Skeletal muscle cell (primary cell): Measurements from ENCODE around the gene RPTOR.
"Not testable (repeated sequence)": the region's sequence is repeated elsewhere in the genome, so short reads cannot be mapped to it uniquely, and the experiment has no call there.

ENCODE experiments used
- DNase-seq: peaks from one replicate; pipeline ENCODE4 v3.0.0-alpha.2; 2010; ENCODE audit warnings: low read depth
- H3K4me3 ChIP-seq: 2 replicates; pipeline ENCODE4 v1.5.1; 2011; ENCODE audit warnings: low read depth, mild to moderate bottlenecking, control low read depth, low read length, moderate library complexity

The RPTOR gene

DNA sequence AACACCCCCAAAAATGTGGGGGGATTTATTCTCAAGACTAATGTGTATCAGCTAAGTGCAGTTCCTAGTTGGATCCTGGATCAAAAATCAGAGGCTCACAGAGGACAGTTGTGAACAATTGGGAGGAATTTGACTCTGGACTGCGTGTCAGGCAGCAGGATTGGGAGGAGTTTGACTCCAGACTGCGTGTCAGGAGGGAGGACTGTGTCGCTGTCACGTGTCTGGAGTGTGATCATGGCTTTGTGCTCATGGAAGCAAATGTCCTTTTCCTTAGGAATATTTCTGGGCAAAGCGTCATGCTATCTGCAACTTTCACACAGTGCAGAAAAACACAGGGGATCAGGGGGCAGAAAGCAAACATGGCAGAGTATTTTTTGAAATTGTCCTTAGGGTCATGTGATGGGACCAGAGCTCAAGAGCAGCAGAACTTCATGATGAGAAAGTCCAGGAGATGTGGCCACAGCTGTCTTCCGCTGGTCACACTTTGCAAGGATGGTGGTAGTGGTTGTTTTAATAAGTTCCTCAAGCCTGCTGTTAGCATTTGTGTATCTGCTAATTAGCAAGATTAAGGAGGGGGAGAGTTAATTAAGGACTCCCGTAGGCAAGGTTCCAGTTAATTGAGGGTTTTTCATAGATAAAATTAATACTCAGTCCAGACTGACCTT, 325.0 kb downstream of the RPTOR start:
- DNase-seq = no peak
- no peak overlapping the region for H3K4me3 ChIP-seq

DNA sequence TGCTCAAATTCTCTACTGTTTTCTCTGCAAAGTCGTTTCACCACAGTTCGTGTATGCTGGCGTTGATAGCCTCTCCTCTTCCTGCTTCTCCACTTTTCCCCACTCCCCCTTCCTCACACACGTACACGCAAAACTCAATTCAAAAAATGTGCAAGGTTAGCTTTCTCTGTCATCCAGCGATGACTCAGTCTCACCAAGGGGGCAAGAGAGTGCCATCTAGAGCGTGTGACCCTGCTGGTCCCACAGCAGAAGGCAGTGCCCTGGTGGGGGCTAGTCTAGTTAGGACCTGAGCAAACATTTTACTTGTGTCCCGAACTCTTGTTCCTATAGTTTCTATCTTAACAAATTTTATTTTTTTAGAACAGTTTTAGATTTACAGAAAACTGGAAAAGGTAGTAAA, 325.8 kb downstream of the RPTOR start:
- no peak overlapping the region for H3K4me3 ChIP-seq
- no peak for DNase-seq

DNA sequence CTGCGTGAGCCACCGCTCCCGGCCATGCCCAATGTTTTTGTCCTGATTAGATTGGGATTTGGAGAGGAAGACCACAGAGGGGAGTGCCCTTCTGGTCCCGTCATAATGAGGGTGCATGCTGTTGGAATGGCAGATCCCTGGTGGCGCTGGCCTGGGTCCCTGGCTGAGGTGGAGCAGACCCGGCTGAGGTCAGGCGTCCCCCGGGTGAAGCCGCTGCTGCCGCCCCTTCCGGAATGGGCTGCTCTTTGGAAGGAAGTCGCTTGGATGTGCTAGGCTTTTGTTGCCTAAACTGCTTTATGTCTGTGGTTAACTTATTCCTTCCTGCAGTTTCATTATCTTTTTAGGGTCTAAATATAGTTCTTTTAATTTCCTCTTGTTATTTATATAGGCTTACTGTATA, 326.7 kb downstream of the RPTOR start:
- no peak overlapping the region for H3K4me3 ChIP-seq
- no peak for DNase-seq

DNA sequence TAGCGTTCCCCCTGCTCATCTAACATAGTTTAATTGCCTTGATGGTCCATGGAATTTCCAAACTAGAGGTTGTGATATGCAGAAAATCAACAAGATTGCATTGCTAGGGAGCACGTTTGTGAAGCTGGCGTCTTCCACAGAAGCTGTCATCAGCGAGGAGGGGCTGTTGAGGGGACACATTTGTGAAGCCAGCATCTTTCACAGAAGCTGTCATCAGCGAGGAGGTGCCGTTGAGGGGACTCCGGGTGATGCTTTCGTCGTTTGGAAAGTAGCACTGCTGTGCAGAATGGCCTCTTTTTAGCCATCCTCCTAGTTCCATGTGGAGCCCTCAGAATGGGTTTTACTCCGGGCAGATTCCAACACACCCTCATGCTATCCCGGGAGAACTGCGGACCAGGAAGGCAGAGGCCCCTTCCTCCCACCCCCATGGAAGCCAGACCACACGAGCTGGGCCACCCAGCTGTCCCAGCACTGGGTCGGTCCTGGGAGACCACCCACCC, 327.4 kb downstream of the RPTOR start:
- DNase-seq = no peak
- H3K4me3 ChIP-seq = no peak overlapping the region

DNA sequence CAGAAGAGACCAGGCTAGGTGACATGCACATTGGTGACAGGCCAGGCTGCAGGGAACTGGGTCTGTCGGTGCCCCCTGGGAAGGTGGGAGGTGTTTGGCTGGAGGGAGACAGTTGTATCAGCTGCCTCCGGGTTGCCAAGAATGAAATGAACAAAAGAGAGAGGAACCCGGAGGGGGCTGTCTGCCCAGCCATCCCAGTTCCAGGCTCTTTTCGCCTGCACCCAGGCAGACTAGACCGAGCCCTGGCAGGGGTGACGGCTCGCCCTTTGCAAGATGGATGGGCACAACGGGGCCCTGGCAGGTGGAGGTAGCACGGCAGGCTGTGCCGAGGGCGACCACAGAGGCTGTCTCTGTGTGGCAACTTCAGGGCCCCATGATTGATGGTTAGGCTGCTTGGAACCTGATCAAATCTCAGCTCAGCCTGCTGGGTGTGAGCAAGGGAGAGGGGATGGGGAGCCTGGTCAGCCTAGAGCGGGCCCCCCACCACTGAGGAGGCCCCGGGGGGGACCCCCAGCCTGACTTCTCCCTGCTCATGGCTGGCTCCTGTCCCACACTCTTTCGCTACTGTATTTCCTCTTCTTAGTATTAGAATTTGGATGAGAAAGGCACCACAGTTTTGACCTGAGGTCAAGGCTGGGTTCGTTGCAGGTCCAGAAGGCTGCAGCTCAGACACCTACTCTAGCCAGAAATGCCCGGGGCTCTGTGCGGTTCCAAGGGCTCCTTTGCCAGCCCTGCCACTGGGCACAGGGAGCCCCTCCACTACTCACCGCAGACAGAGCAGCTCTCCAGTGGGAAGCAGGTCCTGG, 328.1 kb downstream of the RPTOR start:
- H3K4me3 ChIP-seq = no peak overlapping the region
- DNase-seq = no peak

DNA sequence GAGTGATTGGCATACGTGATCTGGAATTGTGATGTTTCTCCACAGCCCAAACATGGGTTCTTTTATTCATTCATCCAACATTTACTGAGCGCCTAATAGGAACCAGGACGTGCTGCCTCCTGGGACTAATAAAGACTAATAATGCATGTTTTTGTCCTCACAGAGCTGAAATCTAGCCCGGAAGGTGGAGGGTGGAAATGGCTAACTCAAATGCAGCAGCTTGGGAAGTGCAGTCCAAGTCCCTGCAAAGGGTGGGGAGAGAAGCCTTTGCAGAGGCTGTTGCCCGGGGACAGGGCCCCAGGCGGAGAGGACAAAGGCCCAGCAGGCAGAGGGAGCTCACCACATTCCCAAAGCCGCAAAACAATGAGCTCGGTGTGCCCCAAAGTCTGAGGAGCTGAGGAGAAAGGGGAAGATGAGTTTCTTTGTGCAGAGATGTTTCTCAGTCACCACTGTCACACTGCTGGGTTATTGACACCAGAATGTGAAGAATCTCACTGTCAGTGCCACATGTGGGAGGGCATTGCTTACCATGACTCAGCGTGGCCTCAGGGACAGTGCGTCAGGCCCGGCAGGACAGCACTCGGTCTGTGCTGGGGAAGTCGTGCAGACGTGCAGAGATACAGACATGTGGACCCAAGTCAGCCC, 328.8 kb downstream of the RPTOR start:
- DNase-seq = no peak
- H3K4me3 ChIP-seq = no peak overlapping the region

DNA sequence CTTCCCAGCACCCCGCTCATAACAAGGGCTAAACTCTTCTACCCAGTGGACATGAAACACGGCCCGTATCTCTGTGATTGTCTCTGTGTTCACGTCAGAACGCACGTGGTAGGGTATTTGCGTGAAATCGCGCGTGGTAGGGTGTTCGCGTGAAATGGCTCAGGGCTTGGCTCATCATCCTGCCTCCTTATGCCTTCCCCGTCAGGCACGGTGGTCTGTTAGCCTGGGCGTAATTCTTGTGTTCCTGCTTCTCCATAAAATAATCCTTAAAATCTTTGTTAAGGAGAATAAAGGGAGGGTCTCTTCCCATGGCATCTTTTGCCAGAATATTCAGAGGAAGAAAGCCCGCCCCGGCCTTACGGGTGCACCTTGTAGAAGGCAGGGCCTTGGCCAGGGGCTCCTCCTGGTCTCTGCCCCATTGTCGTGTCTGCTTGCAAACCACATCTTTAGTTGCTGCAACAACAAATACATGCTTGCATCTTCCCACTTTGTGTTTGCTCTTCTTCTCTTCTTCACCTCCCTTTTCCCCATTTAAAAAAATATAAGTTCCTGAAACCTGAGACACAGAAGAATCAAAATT, 330.3 kb downstream of the RPTOR start:
- H3K4me3 ChIP-seq = no peak overlapping the region
- no peak for DNase-seq

DNA sequence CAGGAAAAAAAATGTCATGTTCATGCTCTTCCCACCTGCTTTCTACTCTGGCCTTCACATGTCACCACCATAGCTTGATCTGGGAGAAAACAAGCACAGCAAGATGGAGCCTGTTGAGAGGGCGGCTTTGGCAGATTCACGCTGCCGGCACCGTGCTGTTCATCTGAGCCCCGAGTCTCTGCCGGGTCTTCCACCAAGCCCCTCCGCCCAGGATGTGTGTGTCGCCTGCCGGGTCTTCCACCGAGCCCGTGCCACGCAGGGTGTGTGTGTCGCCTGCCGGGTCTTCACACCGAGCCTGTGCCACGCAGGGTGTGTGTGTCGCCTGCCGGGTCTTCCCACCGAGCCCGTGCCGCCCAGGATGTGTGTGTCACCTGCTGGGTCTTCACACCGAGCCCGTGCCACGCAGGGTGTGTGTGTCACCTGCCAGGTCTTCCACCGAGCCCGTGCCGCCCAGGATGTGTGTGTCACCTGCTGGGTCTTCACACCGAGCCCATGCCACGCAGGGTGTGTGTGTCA, 330.9 kb downstream of the RPTOR start:
- not testable (repeated sequence) for DNase-seq

DNA sequence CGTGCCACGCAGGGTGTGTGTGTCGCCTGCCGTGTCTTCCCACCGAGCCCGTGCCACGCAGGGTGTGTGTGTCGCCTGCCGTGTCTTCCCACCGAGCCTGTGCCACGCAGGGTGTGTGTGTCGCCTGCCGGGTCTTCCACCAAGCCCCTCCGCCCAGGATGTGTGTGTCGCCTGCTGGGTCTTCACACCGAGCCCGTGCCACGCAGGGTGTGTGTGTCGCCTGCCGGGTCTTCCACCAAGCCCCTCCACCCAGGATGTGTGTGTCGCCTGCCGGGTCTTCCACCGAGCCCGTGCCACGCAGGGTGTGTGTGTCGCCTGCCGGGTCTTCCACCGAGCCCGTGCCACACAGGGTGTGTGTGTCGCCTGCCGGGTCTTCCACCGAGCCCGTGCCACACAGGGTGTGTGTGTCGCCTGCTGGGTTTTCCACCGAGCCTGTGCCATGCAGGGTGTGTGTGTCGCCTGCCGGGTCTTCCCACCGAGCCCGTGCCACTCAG, 331.9 kb downstream of the RPTOR start:
- DNase-seq, H3K4me3 ChIP-seq: not testable (repeated sequence)

More for the DNA sequence above, 330.9 kb downstream of the RPTOR start:
- not testable (repeated sequence) for H3K4me3 ChIP-seq

DNA sequence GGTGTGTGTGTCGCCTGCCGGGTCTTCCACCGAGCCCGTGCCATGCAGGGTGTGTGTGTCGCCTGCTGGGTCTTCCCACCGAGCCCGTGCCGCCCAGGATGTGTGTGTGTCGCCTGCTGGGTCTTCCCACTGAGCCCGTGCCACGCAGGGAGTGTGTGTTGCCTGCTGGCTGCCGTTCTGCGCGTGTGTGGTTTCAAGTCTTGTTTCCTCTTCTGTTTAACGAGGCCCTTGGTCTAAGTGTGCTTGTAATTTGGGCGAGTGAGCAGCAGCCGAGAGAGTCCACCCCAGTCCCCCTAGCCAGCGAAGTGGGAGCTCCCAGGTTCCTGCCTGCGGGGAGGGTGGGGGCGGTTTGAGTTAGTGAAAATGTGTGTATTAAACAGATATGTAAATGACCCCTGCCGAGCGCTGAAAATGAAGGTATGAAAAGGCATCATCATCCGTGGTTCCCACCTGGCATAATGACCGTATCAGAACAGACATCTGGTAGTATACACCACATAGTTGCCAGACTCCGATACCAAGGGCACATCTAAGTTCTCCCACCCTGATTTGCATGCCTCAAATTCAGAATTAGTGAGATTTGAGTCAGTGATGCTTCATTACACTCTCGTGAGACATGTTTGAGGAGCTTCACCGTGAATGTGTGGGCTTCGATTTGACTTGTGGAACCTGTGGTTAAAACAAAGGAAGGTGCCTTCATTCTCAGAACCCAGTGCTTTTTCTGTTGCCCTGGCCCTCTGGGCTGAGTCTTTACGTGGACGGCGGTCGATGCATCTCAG, 332.5 kb downstream of the RPTOR start:
- H3K4me3 ChIP-seq = no peak overlapping the region

DNA sequence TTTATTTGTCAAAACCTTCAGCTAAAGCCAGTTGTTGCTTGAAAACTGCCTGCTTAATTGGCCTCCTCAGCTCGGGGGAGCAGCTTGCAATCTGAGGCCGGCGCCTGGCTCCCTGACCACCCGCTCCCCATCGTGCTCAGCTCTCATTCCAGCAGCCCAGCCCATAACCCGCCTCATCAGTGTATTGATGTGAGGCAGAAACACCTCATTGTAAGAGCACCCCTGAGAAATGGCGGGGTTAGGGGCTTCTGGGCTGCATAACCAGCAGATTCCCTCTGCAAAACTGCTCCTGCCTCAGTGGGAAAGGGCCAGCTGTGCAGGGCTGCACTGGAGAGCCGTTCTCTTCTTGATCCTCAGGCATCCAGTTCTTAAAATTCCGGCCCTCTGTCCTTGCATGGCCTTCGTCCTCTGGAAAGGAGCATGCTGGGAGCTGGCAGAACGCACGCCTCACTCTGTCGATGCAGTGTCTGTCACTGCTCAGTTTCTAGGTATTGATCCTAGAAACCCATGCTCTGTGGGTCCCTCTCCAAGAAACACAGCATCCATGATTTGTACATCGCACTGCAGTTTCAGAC, 333.2 kb downstream of the RPTOR start:
- H3K4me3 ChIP-seq = no peak overlapping the region

More for the DNA sequence above, 332.5 kb downstream of the RPTOR start:
- DNase-seq = no peak

DNA sequence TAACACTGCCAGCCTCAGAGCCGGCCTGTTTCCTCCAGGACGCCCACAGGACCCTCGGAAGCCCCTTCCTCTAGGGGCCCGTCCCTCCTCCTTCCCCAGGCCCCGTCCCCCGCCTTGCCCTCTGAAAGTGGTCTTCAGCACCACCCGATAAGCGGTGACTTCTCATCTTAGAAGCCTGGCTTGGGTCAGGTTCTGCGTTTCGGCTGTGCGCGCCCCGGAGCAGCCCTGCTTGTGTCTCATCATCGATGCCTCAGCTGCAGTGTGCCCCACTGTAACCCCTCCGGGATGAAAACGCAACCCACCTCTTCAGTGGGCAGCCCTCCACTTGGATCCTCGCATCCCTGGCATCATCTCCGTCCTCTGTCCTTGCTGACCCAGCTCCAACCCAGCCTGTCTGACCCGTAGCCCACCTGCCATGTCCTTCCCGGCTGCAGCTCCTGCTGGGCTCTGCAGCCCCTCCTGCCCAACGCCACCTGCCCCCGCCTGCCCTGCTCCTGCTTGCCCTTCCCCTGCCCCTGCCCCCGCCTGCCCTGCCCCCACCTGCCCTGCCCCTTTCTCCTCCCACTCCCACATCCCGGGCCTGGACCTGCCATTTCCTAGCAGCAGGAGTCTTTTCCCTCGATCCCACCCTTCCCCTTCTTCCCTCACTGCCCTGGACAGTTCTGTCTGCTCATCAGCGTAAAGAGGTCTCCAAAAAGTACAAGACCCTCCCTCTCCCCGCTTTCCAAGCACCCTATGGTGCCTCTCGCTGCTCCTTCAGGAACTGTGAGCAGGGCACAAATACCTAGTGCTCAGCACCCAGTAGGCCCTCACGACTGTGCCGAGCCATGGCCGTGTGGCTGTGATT, 334.5 kb downstream of the RPTOR start:
- DNase-seq = no peak
- no peak overlapping the region for H3K4me3 ChIP-seq

More for the DNA sequence above, 333.2 kb downstream of the RPTOR start:
- DNase-seq = no peak

DNA sequence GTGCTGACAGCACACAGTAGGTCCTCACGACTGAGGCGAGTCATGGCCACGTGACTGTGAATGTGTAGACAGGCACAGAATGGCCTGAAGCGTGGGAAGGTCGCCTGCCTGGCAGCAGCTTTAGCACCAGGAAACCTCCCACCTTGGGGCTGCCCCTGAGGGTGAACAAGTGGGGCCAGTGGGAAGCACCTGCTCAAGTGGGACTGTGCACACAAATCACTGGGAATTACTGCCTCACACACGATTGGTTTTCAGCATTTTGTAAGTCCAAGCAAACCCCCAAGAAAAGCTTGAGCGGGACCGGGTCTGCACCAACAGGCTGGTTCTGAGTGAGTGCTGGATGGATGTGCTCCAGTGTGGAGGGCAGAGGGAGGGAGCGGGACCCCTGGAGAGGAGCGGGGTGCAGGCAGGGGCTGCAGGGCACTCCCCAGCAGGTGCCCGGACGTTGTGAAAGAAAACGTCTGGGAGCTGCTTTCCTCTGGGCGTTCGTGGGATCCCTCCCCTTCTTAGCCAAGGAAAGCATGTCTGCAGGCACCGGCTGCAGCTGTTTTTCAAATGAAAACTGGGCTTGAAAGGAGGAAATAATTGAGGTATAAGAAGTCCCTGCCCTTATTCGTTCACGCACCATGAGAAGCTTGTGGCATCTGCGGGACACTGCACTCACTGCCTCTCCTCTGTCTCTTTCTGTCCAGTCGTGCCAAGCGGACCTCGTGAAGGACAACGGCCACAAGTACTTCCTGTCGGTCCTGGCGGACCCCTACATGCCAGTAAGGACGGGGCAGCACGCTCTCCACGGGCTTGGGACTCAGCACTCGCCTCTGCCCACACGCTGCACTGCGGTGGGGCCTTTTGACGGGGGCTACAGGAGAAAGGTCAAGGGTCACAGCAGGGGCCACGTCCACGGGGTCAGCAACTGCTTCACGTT, 335.3 kb downstream of the RPTOR start:
- DNase-seq = no peak
- no peak overlapping the region for H3K4me3 ChIP-seq

DNA sequence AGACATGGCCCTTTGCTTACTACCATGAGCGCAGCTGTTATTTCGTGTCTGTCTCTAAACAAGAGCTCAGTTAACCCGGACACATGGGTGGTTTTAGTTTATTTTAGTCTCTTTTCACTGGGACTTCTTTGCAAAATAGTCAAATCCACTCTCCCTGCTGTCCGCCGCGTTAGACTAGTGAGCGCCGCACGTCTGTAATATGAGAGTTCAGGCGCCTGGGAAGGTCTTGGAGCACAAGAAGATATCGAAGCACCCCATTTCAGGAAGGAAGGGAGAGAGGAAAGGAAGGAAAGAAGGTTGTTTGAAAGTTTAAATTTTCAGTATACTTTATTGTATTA, 336.0 kb downstream of the RPTOR start:
- DNase-seq = no peak
- H3K4me3 ChIP-seq = no peak overlapping the region

DNA sequence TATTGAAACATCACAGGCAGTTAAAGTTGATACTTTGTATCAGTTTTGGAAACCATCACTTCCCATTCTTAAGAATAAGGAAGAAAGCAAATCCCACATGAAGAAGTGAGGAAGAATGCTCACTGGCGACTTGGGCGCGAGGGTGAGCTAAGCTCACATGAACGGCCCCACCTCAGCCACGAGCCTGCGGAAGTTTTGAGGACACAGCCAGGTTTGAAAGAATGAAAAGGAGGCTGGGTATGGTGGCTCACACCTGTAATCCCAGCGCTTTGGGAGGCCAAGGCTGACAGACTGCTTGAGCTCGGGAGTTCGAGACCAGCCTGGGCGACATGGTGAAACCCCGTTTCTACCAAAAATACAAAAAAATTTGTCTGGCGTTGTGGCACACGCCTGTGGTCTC, 336.7 kb downstream of the RPTOR start:
- H3K4me3 ChIP-seq = no peak overlapping the region
- no peak for DNase-seq

DNA sequence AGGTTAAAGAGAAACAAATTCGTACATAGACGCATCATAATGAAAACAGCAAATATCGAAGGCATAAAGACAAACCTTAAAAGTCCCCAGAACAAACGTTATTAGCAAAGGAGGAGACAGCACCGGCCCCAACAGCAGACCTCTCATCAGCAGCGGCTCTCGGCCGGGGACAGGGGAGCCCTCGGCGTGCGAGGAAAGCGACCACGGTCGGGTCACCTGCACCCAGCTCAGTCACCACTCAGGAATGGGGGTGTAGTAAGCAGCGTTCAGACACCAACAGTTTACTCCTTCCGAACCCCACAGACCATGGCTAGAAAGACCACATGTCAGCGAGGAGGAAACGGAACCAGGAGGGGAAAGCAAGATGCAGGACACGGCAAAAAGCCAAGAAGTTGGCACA, 337.7 kb downstream of the RPTOR start:
- no peak for DNase-seq
- H3K4me3 ChIP-seq = no peak overlapping the region
